HEK293T (cell line): ENCODE measurements around the gene SYNE1.

Experiments used
- ARNT ChIP-seq: fragments of 450-650 bp; IDR thresholded peaks from 2 replicates; pipeline ENCODE4 v1.6.1; 2017; ENCODE audit warnings: mild to moderate bottlenecking
- BHLHE40 ChIP-seq: fragments of 450-650 bp; IDR thresholded peaks from 2 replicates; pipeline ENCODE4 v1.6.1; 2016; ENCODE audit warnings: mild to moderate bottlenecking, moderate library complexity, borderline replicate concordance
- ELF4 ChIP-seq: fragments of 450-650 bp; IDR thresholded peaks from 2 replicates; pipeline ENCODE4 v1.6.1; 2017; ENCODE audit warnings: antibody characterized with exemption
- FOXM1 ChIP-seq: fragments of 450-650 bp; IDR thresholded peaks from 2 replicates; pipeline ENCODE4 v1.6.1; 2017; ENCODE audit warnings: mild to moderate bottlenecking, borderline replicate concordance
- HDGF ChIP-seq: fragments of 450-650 bp; IDR thresholded peaks from 2 replicates; pipeline ENCODE4 v1.6.1; 2017; ENCODE audit warnings: antibody characterized with exemption, borderline replicate concordance
- NFRKB ChIP-seq: fragments of 450-650 bp; IDR thresholded peaks from 2 replicates; pipeline ENCODE4 v1.6.1; 2016; ENCODE audit warnings: mild to moderate bottlenecking, moderate library complexity
- PKNOX1 ChIP-seq: fragments of 450-650 bp; IDR thresholded peaks from 2 replicates; pipeline ENCODE4 v1.6.1; 2016
- SP1 ChIP-seq: fragments of 450-650 bp; IDR thresholded peaks from 2 replicates; pipeline ENCODE4 v1.6.1; 2017
- ZNF384 ChIP-seq: fragments of 450-650 bp; IDR thresholded peaks from 2 replicates; pipeline ENCODE4 v1.6.1; 2016

GRCh38 chr6:152212437-152212836, 424.7 kb downstream of the SYNE1 start:
- TF ChIP-seq ZNF384 (no peak), SP1 (no peak), ELF4 (no peak), NFRKB (no peak), BHLHE40 (no peak), PKNOX1 (no peak), FOXM1 (no peak), HDGF (no peak), ARNT (no peak)
